GM18505 (cell line): Measurements from ENCODE around the gene APOO.
"Not testable (repeated sequence)": the region's sequence is repeated elsewhere in the genome, so short reads cannot be mapped to it uniquely, and the experiment has no call there.

ENCODE experiments used
- ATAC-seq: cut with Tn5 transposase; IDR thresholded peaks from one replicate; pipeline ENCODE4 v1.9.1; 2021; ENCODE audit not compliant: unreplicated experiment
- POLR2A ChIP-seq: IDR thresholded peaks from 4 replicates; pipeline ENCODE4 v1.6.1; 2011; ENCODE audit warnings: borderline replicate concordance; ENCODE audit not compliant: insufficient read depth, insufficient read length; ENCODE audit errors: extremely low read depth

Gene APOO

GRCh38 chrX:23896981-23897380, 10.8 kb downstream of the APOO start:
- TF ChIP-seq POLR2A: no peak
- ATAC-seq: no peak

GRCh38 chrX:23896539-23896938, 11.2 kb downstream of the APOO start:
- ATAC-seq: not testable (repeated sequence)

DNA sequence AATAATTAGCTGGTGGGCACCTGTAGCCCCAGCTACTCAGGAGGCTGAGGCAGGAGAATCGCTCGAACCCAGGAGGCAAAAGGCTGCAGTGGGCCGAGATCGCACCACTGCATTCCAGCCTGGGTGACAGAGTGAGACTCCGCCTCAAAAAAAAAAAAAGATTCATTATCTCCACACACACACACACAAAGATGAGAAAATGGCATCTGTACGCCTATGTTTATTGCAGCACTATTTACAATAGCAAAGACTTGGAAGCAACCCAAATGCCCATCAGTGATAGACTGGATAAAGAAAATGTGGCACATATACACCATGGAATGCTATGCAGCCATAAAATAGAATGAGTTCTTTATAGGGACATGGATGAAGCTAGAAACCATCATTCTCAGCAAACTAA, 12.7 kb downstream of the APOO start:
- ATAC-seq: not testable (repeated sequence)

GRCh38 chrX:23890933-23891332, 16.8 kb downstream of the APOO start:
- no peak for ATAC-seq
- TF ChIP-seq POLR2A: no peak

DNA sequence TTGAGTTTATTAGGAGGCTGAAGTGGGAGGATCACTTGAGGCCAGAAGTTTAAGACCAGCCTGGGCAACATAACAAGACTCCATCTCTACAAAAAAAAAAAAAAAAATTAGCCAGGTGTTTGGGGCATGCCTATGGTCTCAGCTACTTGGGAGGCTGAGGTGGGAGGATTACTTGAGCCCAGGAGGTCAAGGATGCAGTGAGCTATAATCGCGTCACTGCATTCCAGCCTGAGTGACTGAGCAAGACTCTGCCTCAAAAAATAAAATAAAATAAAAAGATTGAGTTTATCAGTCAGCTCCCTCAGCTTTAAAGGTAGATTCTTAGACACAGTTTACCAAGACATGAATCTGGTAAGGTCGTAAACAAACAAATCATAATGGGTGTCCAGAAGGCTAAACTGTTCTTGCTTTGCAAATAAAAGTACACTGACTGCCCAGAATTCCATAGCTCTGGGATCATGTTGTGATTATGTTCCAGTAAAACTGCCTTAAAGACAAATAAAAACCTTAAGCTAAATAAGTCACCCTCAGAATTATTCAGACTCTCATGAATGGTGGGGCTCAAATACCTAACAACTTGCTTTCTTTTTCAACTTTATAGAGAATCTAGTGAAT, 18.7 kb downstream of the APOO start:
- TF ChIP-seq POLR2A: no peak
- no peak for ATAC-seq

DNA sequence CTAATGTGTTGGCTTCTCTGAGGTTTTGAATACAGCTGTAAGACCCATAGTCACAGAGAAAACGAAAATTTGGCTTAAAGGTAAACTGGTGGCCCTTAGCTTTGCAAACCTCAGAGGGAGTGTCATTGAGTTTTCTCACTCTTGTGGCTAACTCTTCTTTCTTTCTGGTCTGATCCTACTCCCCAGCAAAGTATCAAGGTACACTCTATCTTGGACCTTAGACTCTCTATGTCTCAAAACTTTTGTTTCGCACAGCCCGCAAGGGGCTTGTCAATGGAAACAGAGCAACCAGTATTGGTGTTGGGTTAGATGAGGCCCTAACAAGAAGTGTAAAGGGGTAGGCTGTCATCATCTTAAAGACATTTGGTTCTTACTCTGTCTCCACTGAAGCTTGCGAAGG, 19.8 kb downstream of the APOO start:
- no peak for ATAC-seq
- TF ChIP-seq POLR2A: no peak

DNA sequence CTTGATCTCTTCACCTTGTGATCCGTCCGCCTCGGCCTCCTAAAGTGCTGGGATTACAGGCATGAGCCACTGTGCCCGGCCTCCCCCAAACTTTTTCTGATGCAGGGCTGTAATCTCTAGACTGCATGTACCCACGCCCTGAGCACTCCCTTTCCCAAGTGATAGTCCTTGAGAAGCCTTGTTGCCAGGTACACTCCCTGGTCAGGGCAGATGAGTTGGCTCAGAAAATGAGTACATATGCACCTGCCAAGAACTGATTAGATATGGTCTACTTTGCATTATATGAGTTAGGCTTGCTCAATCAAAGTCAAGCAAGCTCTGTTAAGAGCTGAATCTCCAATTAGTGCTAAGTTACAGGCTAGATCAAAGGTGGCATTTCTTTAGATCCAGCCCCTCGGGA, 20.3 kb downstream of the APOO start:
- no peak for TF ChIP-seq POLR2A
- no peak for ATAC-seq

GRCh38 chrX:23885803-23886202, 21.9 kb downstream of the APOO start:
- no peak for TF ChIP-seq POLR2A
- no peak for ATAC-seq

DNA sequence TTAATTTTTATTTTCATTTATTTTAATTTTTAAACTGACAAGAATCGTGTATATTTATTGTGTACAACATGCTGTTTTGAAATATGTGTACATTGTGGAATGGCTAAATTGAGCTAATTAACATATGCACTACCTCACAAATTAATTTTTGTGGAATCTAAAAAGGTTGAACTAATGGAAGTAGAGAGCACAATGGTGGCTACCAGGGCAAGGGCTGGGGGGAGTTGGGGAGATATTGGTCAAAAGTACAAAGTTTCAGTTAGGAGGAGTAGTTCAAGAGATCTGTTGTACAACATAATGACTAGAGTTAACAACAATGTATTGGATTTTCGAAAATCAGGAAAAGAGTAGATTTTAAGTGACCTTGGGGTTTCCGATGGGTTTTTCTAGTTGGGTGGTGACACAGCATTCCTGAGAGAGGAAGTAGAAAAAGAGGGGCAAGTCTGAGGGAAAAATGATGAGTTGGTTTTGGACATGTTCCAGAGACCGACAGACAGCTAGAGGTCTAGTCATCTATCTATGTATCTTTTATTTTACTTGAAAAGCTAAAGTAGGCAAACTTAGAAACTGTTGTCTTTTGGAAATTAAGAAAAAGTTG, 23.2 kb downstream of the APOO start:
- ATAC-seq: no peak
- TF ChIP-seq POLR2A: no peak

DNA sequence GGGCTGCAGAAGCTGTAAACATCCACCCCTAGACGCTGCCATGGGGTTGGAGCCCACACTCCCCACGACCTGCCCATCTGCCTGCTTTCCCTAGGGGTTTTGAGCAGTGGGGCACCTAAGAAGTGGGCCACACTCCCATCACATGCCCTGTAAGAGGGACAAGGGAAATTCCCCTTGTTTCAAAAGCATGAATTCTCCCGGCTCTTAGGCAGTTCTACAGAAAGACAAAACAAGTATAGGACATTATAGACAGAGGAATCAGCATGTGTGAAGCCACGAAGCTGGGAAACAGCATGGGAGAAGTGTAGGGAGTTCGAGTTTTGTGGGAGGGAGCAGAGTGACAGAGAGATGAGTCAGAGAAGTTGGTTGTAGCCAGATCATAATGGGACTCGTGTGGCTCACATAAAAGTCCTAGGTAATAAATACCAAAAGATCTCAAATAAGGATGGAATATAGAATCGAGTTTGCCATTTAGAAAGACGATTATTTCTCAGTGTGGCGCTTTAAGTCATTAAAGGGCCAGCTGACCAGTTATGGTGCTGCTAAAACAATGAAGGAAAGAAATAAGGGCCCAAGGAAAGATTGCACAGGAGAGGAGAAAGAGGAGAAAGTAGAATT, 23.9 kb downstream of the APOO start:
- no peak for TF ChIP-seq POLR2A
- no peak for ATAC-seq

- no peak for TF ChIP-seq POLR2A
These were observed 28.2 kb downstream of the APOO start for GRCh38 chrX:23879380-23880090.

GRCh38 chrX:23871905-23872546, 35.7 kb downstream of the APOO start:
- no peak for ATAC-seq
- no peak for TF ChIP-seq POLR2A

More at GRCh38 chrX:23879380-23880090, 28.2 kb downstream of the APOO start:
- ATAC-seq: no peak

DNA sequence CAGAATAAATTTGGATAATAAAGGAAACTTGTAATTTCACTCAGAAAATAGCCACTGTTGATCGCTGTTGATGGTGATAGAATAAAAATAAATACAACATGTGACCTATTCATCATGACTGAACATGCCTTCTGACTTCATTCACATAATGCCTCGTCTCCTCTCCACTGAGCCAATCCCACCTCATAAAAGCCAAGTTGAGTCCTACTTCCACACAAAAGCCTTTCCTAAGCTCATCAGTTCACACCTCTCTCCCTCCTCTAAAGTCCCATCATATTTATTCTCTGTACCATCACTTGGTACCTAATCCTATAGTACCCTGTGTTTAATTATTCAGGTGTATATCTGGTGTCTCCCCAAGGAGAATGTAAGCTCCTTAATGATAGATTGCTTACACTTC, 37.7 kb downstream of the APOO start:
- no peak for TF ChIP-seq POLR2A
- no peak for ATAC-seq

- no peak for ATAC-seq
- no peak for TF ChIP-seq POLR2A
These were observed 42.9 kb downstream of the APOO start for GRCh38 chrX:23864742-23865326.

GRCh38 chrX:23861952-23862351, 45.8 kb downstream of the APOO start:
- not testable (repeated sequence) for ATAC-seq
